HG03469 (cell line): ENCODE results near the gene EME2.
"Not testable (repeated sequence)": the region's sequence is repeated elsewhere in the genome, so short reads cannot be mapped to it uniquely, and the experiment has no call there.

ENCODE experiments used
- ATAC-seq: cut with Tn5 transposase; IDR thresholded peaks from one replicate; pipeline ENCODE4 v1.9.1; 2021; ENCODE audit warnings: mild to moderate bottlenecking, moderate library complexity, moderate number of reproducible peaks; ENCODE audit not compliant: unreplicated experiment

EME2 gene, protein sequence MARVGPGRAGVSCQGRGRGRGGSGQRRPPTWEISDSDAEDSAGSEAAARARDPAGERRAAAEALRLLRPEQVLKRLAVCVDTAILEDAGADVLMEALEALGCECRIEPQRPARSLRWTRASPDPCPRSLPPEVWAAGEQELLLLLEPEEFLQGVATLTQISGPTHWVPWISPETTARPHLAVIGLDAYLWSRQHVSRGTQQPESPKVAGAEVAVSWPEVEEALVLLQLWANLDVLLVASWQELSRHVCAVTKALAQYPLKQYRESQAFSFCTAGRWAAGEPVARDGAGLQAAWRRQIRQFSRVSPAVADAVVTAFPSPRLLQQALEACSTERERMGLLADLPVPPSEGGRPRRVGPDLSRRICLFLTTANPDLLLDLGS

DNA sequence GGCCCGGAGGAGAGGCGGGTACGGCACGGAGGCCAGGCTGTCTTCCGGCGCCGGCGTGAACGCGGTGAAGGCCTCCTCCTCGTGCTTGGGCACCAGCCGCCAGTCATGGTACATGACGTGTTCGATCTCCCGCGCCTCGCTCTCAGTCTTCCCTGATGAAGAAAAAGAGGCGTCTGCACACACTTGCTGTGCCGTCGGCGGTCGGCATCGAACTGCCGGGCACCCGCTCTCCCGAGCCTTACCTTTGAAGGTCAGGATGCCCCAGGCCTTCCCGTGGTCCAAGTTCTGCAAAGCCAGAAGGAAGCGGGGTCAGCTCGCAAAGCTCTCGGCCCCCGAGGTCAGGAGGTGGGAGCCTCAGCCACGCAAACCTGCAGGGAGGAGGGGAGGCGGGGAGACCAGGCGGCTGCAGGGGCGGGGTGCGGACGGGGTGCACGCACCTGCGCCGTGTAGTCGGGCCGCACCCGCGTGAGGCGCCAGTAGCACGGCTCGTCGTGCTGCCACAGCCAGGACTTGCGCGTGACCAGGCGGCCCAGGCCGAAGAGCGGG is at the start of gene EME2:
Gene EME2, plus strand, starts transcription at position 449 of the 546 bp plus-strand sequence. CDS start 418 bp downstream, outside the sequence.
- no peak for ATAC-seq

DNA sequence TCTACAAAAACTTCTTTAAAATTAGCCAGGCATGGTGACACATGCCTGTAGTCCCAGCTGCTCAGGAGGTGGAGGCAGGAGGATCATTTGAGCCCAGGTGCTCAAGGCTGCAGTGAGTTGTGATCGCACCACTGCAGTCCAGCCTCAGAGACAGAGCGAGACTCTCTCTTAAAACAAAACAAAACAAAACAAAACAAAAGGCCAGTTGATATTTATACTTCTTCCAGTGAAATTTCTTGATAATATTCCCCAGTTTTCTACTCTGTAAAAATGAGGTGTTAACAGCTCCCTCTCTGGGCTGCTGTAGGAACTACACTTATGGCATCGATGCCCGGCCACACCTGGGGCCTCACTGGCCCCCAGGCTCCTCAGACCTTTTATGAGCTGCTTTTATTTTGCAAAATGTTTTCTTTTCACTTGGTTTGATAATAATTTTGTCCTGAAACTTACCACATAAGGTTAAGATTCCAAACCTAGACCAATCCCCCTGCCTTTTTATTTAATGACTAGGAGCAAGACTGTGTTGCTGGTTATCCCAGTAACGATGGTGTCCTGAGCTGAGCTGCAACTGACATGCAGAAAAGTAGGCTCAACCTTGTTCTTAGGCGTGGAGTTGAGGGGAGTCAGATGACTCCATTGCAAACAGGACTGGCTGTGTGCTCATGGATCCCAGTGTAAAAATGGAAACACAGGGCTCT is 49.0 kb upstream of the EME2 start:
- ATAC-seq, result no peak

DNA sequence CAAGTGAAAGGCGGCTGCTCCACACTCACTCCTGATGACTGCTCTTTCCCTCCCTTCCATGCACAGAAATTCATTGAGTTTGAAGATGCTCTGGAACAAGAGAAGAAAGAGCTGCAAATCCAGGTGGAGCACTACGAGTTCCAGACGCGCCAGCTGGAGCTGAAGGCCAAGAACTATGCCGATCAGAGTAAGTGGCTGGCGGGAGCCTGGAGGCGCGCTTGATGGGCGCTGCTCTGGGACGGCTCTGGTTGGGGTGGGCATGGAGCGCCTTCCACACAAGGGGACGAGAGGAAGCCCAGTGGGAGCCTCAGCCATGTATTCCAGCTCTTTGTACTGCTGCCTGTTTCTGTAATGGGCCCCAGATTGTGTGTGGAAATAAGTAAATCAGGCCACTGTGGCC is 48.1 kb upstream of the EME2 start:
- ATAC-seq, result no peak

DNA sequence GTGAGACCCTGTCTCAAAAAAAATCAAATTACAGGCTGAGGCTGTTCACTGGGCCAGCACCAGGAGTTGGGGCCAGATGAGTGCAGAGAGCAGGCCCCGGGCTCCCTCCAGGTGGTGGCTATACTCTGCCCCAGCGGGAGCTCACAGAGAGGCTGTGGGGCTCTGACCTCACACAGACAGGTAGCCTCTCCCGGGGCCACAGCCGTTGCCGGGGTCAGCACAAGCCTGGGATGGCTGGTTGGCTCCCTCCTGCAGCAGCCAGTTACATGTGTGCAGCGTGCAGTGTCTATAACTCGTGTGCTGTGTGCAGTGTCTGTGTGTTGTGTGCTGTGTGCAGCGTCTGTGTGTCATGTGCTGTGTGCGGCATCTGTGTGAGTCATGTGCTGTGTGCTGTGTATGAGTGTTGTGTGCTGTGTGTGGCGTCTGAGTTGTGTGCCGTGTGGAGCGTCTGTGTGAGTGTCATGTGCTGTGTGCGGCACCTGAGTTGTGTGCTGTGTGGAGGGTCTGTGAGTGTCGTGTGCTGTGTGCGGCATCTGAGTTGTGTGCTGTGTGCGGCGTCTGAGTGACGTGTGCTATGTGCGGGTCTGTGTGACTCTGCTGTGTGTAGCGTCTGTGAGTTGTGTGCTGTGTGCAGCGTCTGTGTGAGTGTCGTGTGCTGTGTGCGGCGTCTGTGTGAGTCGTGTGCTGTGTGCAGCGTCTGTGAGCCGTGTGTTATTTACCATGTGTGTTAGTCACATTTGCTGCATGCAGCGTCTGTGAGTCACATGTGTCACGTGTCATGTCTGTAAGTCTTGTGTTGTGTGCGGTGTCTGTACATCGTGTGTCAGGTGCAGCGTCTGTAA is 45.7 kb upstream of the EME2 start:
- ATAC-seq, result no peak

DNA sequence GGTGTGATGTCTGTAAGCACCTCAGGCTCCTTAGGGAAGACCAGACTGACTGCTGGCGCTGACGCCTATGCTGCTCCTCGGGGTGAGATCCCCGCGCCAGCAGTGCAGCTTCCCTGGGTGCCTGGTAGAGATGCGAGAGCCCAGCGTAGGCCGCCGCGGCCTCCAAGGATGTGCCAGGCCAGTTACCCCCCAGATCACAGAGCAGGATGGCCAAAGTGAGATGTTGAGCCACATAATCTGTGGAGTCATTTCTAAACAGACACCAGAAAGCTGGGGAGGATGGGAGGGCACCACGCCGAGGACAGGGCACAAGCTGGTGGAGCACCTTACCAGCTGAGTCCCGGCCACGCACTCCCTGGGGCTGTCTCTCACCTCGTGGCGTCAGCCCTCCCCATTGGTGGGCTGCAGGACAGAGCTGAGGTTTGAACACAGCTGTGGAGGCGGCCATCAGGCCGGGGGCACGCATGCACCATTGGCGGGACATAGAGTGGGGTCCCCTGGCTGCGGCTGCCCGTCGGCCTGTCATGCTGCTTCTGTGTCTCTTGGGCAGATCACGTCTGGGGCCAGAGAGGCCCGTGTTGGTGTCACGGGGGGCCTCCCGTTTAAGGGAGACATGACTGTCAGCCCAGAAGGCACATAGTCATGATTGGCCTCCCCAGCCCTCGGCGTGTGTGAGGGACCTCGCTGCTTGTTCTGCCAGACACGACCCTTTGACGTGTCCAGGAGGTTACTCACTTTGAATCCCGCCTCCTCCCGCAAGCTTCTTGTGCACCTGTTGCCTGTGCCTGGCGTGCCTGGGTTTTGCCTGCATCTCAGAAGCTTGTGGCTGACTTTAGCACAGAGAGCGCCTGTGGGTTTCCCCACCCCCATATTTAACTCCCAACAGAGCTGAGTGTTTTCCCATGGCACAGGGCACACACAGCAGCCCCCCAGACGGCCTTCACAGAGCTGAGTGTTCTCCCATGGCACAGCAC is 44.7 kb upstream of the EME2 start:
- no peak for ATAC-seq

DNA sequence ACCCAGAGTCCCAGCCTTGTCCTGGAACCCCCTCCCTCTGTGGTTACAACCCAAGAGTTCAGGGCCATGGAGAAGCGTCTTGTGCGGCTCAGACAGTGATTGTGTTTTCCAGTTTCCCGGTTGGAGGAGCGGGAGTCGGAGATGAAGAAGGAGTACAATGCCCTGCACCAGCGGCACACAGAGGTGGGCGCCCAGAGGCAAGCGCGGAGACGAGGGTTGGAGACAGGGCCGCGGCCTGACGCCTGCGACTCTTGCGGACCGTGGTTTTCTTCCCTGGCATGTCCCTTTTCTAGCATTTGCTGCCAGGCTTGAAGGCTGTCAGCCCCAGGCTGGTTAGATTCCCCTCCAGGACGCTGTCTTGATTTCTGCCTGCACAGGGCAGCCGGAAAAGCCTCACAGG is 43.6 kb upstream of the EME2 start:
- ATAC-seq, result no peak

DNA sequence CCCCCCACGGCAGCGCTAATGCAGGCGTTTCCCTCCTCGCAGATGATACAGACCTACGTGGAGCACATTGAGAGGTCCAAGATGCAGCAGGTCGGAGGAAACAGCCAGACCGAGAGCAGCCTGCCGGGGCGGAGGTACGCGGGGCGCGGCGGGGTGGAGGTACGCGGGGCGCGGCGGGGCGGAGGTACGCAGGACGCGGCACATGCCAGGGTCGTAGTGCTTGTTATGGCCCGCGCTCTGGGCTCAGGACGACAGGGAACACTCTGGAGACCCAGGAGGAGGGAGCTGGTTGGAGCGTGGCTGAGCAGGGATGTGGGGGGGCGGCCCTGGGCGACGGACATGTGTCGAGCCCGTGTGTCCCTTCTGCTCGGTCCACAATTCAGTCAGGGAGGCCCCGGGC is 43.2 kb upstream of the EME2 start:
- ATAC-seq, result no peak

DNA sequence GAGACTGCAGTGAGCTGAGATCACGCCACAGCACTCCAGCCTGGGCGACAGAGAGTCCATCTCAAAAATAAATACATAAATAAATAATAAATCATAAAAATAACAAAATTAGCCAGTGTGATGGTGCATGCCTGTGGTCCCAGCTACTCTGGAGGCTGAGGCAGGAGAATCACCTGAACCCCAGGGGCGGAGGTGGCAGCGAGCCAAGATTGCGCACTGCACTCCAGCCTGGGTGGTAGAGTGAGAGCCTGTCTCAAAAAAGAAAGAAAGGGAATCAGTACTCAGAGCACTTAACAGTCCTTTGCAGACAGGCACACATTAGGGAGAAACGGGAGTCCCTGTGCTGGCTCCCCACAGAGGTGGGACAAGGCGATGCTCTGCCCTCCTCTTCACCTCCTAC is 41.5 kb upstream of the EME2 start:
- no peak for ATAC-seq

DNA sequence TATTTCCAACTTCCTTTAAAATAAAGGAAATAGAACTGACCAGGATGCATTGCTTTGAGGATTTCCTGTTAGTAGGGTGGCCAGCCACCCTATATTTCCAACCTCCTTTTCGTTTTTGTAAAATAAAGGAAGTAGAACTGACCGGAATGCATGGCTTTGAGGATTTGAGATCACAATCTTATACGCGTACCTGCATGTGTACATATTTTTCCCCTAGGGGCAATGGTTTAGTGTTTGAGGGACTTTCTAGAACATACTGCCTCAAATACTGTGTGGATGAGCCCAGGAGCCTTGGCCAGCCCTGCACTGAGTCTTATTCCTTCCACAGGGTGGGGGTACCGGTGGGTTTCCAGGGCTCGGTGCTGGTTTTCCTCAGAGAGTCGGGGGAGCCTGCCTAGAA is 41.0 kb upstream of the EME2 start:
- no peak for ATAC-seq

DNA sequence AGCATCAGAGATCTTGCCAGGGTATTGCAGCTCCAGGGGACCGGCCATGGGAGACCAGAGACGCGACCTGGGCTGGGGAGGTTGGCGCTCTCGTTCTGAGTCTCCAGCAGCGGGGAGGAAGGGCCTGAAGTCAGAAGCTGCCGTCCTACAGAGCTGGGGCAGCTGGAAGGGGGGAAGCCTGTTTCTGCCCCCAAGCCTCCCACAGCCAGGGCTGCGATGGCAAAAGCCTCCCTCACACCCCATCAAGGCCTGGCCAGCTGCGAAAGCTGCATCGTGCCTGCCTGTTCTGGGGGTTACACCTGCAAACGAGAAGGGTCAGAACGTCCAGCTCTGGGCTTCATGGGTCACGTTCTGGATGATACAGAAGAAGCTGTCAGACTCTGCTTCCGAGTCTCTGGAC is 40.5 kb upstream of the EME2 start:
- ATAC-seq, result no peak

DNA sequence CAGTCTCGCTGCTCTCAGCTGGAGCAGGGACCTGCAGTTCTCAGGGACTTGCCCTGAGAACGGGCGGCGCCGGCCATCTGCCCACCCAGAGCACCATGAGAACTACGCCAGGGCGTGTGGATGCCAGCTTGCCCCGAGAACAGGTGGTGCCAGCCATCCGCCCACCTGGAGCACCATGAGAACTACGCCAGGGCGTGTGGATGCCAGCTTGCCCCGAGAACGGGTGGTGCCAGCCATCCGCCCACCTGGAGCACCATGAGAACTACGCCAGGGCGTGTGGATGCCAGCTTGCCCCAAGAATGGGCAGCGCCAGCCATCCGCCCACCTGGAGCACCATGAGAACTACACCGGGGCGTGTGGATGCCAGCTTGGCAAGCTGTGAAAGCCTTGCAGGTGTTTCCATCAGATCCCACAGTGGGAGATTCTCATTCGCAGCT is 40.0 kb upstream of the EME2 start:
- not testable (repeated sequence) for ATAC-seq

DNA sequence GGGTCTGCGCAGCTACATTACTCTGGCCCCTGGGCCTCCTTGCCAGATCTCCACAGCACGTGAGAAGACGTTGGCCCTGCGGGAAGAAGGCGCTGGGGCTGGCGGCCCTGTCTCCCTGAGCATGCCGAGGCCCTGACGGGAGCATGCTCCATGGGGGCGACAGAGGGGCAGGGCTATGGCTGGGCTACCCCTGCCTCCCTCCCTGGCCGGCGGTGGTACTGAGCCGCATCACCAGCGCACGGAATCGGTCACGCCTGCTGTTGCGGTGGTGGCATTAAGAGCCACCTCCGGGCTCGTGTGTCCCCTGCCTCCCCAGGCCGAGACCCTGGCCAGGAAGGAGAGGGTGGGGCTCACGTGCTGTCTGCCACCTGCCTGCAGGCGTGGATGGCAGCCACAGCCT is 38.5 kb upstream of the EME2 start:
- ATAC-seq, result no peak

DNA sequence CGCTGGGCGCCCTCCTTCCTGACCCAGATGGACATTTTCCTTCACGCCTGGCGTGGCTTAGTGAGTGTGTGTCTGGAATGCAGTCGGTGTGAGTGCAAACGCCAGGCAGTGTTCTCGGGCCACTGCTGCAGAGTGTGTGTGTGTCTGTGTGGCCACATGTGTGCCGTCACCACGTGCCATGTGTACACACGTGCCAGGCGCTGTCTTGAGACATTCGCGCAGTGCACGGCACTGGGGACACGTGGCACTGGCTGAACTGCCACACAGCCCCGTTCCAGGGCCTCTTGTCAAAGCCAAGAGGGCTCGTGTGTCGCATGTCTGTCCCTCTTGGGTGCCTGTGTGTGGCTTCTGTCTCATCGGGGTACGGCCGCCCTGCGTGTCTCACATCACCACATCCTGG is 37.8 kb upstream of the EME2 start:
- no peak for ATAC-seq

DNA sequence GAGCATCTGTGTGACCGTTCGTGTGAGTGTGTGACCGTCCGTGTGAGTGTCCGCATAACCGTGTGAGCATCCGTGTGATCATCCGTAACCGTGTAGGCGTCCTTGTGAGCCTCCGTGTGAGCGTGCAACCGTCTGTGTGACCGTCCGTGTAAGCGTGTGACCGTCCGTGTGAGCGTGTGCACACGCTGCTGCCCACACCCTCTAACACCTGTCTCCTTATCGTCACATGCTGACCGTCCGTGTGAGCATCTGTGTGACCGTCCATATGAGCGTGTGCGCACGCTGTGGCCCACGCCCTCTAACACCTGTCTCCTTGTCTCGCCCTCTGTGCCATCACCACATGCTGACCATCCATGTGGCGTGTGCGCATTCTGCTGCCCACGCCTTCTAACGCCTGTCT is 32.4 kb upstream of the EME2 start:
- ATAC-seq, result no peak

DNA sequence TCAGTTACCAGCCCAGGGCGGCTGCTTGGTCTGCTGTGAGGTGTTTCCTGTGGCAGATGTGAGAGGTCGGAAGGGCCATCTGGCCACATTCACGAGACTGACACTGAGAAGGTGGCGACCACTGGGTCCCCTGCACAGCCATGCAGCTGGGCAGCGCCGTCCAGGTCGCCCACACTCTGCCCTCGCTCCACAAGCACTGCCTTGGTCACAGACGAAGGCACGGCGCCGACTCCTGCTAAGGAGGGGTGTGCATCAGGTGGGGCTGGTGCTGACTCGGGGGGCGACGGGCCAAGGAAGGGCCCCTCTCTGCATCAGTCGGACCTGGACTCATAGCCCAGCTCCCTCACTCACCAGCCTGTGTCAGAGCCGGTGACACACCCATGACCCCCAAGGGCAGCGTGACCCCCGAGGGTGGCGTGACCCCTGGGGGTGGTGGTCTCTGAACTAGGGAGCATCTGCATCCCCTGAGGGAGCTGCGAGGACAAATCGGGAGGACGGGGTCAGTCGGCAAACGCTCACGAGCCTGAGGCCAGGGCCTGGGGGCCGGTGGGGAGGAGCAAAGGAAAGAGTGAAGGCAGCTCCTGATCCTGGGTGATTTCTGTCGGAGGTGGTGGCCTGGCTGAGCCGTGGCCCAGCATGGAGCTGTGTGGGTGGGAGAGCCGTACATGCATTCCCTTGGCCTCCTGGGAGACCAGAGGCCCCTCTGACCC is 31.7 kb upstream of the EME2 start:
- ATAC-seq, result no peak

DNA sequence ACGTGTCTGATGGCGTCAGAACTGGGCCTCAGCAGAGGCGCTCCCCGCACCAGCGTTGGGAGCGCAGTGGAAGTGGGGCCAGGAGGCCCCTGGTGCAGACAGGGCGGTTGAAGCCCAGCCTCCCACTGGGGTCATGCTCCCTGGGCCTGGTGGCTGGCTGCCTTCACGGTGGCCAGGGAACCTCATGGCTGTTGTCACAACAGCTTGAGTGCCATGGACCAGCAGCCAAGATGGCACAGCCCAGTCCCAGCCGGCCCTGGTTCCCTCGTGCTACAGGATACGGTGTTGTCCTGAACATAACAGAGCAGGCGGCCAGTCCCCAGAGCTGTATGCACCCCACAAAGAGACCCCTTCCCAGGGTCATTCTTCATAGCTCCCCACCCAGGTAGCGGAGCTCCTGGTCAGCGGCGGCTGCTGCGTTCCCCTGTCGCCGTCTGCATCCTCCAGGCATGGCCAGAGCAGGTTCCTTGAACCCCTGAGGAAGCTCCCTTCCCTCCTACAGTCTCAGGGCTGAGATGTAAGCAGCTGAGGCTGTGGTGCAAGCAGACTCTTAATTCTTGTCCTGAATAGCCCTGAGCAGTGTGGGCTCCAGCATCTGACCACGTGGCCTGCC is 31.0 kb upstream of the EME2 start:
- no peak for ATAC-seq

DNA sequence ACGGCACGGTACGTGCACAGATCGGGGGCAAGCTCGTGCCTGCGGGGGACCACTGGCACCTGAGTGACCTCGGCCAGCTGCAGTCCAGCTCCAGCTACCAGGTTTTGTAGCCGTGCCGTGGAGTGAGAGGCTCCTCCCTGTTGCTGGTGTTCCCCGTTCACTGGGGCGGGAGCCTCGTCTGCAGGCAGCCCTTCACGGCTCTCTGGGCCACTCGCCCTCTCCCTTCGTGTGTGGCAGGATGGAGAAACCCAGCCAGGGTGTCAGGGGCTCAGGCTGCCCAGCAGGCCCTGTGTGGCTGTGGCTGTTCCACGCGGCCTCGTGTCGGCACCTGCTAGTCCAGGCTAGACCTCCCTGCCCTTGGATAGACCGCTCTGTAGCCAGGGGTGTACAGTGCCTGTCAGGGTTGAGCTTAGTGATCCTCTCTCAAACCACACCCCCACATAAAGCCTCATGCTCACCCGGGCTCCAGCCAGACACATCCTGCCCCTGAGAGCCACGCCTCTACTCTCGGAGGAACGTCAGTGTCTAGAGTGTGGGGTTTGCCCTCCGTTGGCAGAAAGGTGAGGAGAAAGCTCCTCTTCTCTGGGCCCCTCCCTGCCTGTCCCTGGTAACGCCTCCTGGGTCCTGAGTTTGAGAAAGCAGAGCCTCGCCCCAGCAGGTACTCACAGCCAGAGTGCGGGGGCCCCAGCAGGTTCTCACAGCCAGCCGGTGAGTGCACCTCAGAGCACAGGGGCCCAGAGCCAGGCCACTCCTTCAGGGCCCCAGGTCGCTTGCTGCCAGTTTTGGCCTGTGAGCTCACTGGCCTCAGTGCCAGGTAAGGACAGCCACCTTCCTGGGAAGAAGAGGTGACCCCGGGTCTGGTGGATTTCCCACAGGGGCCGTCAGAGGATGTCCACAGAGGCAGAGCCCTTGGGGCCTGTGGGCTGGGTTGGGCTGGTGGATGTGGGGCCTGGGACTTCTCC is 29.0 kb upstream of the EME2 start:
- no peak for ATAC-seq

DNA sequence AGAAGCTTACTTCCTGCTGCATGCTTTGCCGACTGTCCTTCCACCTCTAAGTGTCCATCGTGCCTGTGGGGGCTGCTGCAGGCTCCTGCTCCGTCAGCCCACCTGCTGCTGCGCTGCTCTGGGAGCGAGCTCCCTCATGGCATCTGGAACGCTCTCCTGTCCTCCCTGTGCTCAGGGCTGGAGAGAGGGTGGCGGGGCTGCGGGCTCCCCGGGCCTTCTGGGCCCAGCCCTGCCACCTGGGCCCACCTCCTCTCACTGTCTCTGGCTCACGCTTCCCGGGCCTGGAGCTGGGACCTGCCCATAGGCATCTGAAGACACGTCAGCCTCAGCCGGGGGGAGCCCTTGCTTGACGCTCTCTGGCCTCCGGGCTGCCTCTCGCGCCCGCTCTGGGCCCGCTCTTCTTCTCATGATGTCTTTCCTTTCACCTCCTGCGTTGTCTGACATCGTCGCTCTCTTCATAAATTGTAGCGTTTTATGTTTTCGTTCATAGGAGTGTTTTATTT is 28.2 kb upstream of the EME2 start:
- ATAC-seq, result no peak
